Colonic mucosa (tissue), 4 donors: ENCODE measurements around the gene MAGI2. TPM values are rescaled to one million over a fixed set of nuclear protein-coding genes. Genes with fewer than 3 reads are reported as not detected.

Experiments
- DNase-seq: peaks from one replicate; pipeline ENCODE4 v3.0.0-alpha.2; 2020
- H3K27ac ChIP-seq: fragments of 200-600 bp; one replicate; pipeline ENCODE4 v1.8.0; 2021
- H3K27me3 ChIP-seq: fragments of 200-600 bp; one replicate; pipeline ENCODE4 v1.8.0; 2021
- H3K36me3 ChIP-seq: fragments of 200-600 bp; one replicate; pipeline ENCODE4 v1.8.0; 2021
- H3K4me1 ChIP-seq: fragments of 200-600 bp; one replicate; pipeline ENCODE4 v1.8.0; 2021; ENCODE audit warnings: mild to moderate bottlenecking
- H3K4me3 ChIP-seq: fragments of 200-600 bp; one replicate; pipeline ENCODE4 v1.8.0; 2021
- H3K9ac ChIP-seq, 2 donors: one replicate each; pipeline ENCODE4 v1.7.0; 2013; ENCODE audit warnings: control low read depth in 2 of 2, low read depth in 2 of 2, low read length in 2 of 2
- H3K9me3 ChIP-seq: fragments of 200-600 bp; one replicate; pipeline ENCODE4 v1.8.0; 2021
- intact Hi-C: fragments of 100-400 bp; cut with DNase I; formaldehyde crosslinking; loops from one replicate; pipeline ENCODE4 v1.14.1; 2022
- total RNA-seq, 2 donors: library from RNA; stranded (reverse); fragmentation: NEBNext Ultra II Directional in 1 of 2; extraction: Animal tissue kit (Norgen Biotek cat#: 25700) in 1 of 2; gene quantifications; one replicate each; pipeline ENCODE4 v1.2.1, GENCODE V29; 2021
- TF ChIP-seq, protein P1 (sequence below): fragments of 200-600 bp; IDR thresholded peaks from one replicate; pipeline ENCODE4 v1.8.0; 2022; ENCODE audit warnings: antibody characterized with exemption, mild to moderate bottlenecking
- donor health status: healthy.
- donor health status: DM: no; HTN: no; CAD: no.
- donor health status: DM: no; HTN: no; CAD: no.

The MAGI2 gene
- total RNA-seq, 2 donors from 2014 or later, result 1.1 to 2.4 TPM

DNA sequence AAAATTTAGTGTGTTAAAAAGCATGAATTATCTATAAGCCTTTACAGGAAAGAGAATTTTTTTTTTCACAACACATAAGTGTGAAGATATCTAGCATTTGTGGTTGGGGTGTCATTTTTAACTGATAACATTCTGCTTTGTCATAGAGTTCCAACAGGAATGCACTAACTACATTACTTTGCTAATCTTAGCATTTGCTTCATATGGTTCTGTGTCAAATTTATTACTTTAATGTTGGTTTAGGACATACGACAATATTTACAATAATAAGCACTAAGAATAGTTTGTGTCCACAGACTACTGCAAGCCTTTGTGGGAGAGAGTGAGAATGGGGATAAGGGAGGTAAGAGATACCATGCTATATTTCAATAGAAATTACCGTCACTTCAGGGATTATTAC is 40.6 kb upstream of the MAGI2 start:
- H3K9ac ChIP-seq, result no peak overlapping the region
- H3K27me3 ChIP-seq, result no peaks in the 10 kb centered on the region
- no peak for DNase-seq
- no peaks in the 10 kb centered on the region for H3K9me3 ChIP-seq
- TF ChIP-seq, protein P1, sequence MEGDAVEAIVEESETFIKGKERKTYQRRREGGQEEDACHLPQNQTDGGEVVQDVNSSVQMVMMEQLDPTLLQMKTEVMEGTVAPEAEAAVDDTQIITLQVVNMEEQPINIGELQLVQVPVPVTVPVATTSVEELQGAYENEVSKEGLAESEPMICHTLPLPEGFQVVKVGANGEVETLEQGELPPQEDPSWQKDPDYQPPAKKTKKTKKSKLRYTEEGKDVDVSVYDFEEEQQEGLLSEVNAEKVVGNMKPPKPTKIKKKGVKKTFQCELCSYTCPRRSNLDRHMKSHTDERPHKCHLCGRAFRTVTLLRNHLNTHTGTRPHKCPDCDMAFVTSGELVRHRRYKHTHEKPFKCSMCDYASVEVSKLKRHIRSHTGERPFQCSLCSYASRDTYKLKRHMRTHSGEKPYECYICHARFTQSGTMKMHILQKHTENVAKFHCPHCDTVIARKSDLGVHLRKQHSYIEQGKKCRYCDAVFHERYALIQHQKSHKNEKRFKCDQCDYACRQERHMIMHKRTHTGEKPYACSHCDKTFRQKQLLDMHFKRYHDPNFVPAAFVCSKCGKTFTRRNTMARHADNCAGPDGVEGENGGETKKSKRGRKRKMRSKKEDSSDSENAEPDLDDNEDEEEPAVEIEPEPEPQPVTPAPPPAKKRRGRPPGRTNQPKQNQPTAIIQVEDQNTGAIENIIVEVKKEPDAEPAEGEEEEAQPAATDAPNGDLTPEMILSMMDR, result no peak
- H3K27ac ChIP-seq, result no peak overlapping the region
- H3K36me3 ChIP-seq, result no peaks in the 10 kb centered on the region
- H3K4me1 ChIP-seq, result no peaks in the 10 kb centered on the region
- intact Hi-C loops, result no loop called here
- H3K4me3 ChIP-seq, result no peak overlapping the region

DNA sequence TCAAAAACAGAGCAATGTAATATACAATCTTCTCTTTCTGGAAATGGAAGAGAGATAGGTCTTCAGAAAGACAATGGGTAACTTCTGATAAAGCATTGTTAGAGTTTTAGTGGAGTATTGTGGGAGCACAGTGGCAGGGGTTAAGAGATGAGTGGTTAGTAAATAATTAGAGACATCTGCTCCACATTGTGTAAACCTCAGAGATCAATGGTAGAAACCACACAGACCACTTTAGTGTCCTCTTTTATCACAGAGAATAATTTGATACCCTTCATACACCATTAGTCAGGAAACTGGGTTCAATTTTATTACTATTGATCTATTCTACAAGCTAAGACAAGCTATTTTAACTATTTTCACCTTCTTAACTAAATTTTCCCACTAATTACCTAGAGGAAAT is 35.9 kb upstream of the MAGI2 start:
- intact Hi-C loops, result no loop called here
- DNase-seq, result no peak
- Histone ChIP-seq H3K27ac (no peak overlapping the region), H3K9ac (no peak overlapping the region), H3K4me3 (no peak overlapping the region), H3K4me1 (no peaks in the 10 kb centered on the region), H3K27me3 (no peaks in the 10 kb centered on the region), H3K36me3 (no peaks in the 10 kb centered on the region), H3K9me3 (no peaks in the 10 kb centered on the region)
- TF ChIP-seq, protein P1, result no peak

DNA sequence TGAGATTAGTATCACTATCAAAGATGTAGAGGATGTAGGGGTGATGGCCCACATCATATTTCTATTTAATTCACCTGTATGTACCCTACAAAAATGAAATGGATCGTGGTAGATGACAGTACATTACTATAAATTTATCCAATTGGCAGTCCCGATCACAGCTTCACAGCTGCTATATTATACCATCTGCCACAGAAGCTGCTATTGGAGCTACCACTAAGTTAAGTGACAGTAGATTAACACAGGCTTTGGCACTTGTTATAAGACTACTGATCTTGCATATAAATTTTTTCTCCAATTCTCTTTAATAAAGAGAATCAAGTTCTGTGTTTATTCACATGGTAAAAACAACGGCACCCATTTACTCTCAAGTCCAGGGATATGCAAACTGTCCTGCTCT is 24.9 kb upstream of the MAGI2 start:
- TF ChIP-seq, protein P1, result no peak
- no peak overlapping the region for H3K9ac ChIP-seq
- H3K27me3 ChIP-seq, result no peaks in the 10 kb centered on the region
- H3K27ac ChIP-seq, result no peak overlapping the region
- no peaks in the 10 kb centered on the region for H3K9me3 ChIP-seq
- intact Hi-C loops, result no loop called here
- H3K4me1 ChIP-seq, result no peaks in the 10 kb centered on the region
- no peaks in the 10 kb centered on the region for H3K36me3 ChIP-seq
- no peak overlapping the region for H3K4me3 ChIP-seq
- no peak for DNase-seq

DNA sequence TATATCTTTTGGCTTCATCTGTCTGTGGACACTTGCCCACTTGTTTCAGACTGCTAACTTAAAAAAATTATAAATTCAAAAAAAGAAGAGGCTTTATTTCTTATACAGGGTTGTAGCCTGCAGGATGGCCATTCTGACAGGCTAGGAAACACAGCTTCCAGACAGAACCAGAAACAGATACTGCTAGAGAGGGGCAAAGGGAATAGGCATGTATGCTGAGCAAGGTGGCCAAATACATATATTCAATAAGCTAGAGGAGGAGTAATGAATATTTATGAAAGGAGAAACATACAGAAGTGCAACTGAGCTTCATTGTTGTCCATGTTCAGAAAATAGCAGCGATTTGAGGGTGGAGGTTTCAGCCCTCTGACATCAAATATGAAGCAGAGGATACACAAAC is 22.0 kb upstream of the MAGI2 start:
- DNase-seq, result no peak
- Histone ChIP-seq H3K9me3 (no peaks in the 10 kb centered on the region), H3K4me1 (no peaks in the 10 kb centered on the region), H3K27ac (no peak overlapping the region), H3K4me3 (no peak overlapping the region), H3K27me3 (no peaks in the 10 kb centered on the region), H3K9ac (no peak overlapping the region), H3K36me3 (no peaks in the 10 kb centered on the region)
- TF ChIP-seq, protein P1, result no peak
- intact Hi-C loops, result no loop called here

DNA sequence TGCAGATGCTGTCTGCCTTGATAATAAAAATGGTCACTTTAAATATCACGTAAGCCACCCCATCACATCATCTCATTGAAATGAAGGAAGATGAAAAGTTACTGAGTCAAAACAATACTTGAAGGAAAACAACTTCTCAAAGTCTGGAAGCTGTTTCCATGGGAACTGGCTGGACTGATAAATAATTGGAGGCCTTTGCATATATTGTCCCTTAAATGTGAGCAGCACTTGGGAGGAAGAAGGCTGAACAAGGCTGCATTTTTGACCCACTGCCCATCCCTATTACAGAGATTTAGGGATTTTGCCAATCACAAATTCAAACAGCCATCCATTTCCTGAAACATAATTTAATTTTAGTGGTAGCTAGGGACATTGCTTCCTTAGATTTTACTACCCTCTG is 18.2 kb upstream of the MAGI2 start:
- TF ChIP-seq, protein P1, result no peak
- intact Hi-C loops, result no loop called here
- no peaks in the 10 kb centered on the region for H3K9me3 ChIP-seq

DNA sequence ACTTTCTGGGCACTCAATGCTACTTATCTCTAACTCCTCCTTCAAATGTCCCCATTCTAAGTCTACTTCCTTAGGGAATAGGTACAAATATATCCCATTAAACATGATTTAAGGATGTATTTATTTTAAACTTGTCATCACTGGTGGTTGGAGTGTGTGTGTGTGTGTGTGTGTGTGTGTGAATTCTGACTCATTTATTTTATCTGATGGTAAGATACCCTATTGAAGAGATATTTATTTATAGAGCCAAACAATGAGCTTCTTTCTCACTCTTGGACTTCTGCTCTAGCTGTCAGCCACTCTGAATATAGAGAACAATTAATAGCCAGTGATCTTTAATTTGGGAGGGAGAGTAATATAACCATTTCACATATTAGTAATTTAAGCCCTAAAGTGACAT is 17.8 kb upstream of the MAGI2 start:
- Histone ChIP-seq H3K27me3 (no peaks in the 10 kb centered on the region), H3K9ac (no peak overlapping the region), H3K36me3 (no peaks in the 10 kb centered on the region), H3K4me3 (no peak overlapping the region), H3K9me3 (no peaks in the 10 kb centered on the region), H3K27ac (no peak overlapping the region), H3K4me1 (no peaks in the 10 kb centered on the region)
- intact Hi-C loops, result no loop called here
- no peak for DNase-seq
- TF ChIP-seq, protein P1, result no peak

More for the DNA sequence above, 18.2 kb upstream of the MAGI2 start:
- Histone ChIP-seq H3K9ac (no peak overlapping the region), H3K4me1 (no peaks in the 10 kb centered on the region), H3K27me3 (no peaks in the 10 kb centered on the region), H3K4me3 (no peak overlapping the region), H3K36me3 (no peaks in the 10 kb centered on the region), H3K27ac (no peak overlapping the region)
- no peak for DNase-seq
